Activated T-helper 2 cell treated with anti-CD3 and anti-CD28 coated beads, Interferon-gamma antibody, Interleukin-2, Interleukin-4, amounts not matched to agents 10 μg/mL and 5 μg/mL and 100 μg/mL, durations not matched to agents 14 hours and 24 hours and 36 hours (primary cell): ENCODE results near the gene ORAI1. TPM values are rescaled to one million over a fixed set of nuclear protein-coding genes. Genes with fewer than 3 reads are reported as not detected.

Source experiments
- DNase-seq: peaks from one replicate; pipeline ENCODE4 v3.0.0; 2021; ENCODE audit warnings: low spot score
- H3K27ac Mint-ChIP-seq: one replicate; pipeline ENCODE4 v1.8.0; 2021; ENCODE audit warnings: mixed read lengths
- H3K27me3 Mint-ChIP-seq: one replicate; pipeline ENCODE4 v1.8.0; 2021; ENCODE audit warnings: low read depth, mixed read lengths
- H3K36me3 Mint-ChIP-seq: one replicate; pipeline ENCODE4 v1.8.0; 2021; ENCODE audit warnings: low read depth, mixed read lengths
- H3K4me1 Mint-ChIP-seq: one replicate; pipeline ENCODE4 v1.8.0; 2021; ENCODE audit warnings: low read depth, mixed read lengths
- H3K4me3 Mint-ChIP-seq: one replicate; pipeline ENCODE4 v1.8.0; 2021; ENCODE audit warnings: low read depth, mild to moderate bottlenecking, moderate library complexity, mixed read lengths
- H3K9me3 Mint-ChIP-seq: one replicate; pipeline ENCODE4 v1.8.0; 2021; ENCODE audit warnings: mixed read lengths
- intact Hi-C: fragments of 100-400 bp; cut with micrococcal nuclease; formaldehyde crosslinking; loops from one replicate; pipeline ENCODE4 v1.15.1; 2023
- total RNA-seq: library from RNA; stranded (reverse); gene quantifications from 2 replicates; pipeline ENCODE4 v1.2.3, GENCODE V29; 2022

ORAI1 gene
- 47.6 and 52.6 TPM in 2 replicates for total RNA-seq

DNA sequence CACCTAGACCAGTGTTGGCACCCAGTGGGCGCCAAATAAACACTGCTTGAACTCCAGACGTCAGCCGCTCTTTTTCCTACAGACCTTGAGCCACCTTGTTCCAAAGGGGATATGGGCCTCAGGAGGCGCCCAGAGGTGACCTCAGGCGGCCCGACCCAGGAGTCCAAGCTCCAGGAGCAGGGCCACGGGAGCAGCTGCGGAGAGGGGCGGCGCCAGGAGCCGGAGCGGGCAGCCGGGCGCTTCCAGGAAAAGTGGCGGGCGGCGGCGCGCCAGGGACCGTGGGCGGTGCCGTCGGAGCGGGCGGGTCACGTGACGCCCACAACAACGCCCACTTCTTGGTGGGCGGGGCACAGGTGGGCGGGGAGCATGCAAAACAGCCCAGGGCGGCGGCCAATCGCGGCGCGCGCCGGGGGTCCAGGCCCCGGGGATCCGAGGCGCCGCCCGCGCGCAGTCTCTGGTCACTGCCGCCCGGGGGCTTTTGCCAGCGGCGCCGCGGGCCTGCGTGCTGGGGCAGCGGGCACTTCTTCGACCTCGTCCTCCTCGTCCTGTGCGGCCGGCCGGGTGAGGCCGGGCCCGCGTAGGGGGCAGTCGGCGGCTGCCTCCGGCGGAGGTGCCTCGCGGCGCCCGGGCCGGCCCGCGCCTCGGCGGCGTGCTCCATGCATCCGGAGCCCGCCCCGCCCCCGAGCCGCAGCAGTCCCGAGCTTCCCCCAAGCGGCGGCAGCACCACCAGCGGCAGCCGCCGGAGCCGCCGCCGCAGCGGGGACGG is at the start of gene ORAI1:
Gene ORAI1 (plus strand): TSS at position 444 of the 766 bp plus-strand sequence.
- Mint-ChIP-seq H3K9me3 (no peaks in the 10 kb centered on the region), H3K36me3 (peaks cover 32% of the 10 kb centered on the region), H3K4me3 (peak within 1 kb of the TSS; percentile 90), H3K4me1 (peaks cover 40% of the 10 kb centered on the region), H3K27me3 (no peaks in the 10 kb centered on the region), H3K27ac (peak within 1 kb of the TSS; percentile 90)
- DNase-seq, result peak; percentile 94
- intact Hi-C loops, result loop anchor here (1.0 to 5.0 kb wide), 5 partner anchors 61 to 274 kb away; partner anchors contain the start of genes ANAPC5 and RHOF

DNA sequence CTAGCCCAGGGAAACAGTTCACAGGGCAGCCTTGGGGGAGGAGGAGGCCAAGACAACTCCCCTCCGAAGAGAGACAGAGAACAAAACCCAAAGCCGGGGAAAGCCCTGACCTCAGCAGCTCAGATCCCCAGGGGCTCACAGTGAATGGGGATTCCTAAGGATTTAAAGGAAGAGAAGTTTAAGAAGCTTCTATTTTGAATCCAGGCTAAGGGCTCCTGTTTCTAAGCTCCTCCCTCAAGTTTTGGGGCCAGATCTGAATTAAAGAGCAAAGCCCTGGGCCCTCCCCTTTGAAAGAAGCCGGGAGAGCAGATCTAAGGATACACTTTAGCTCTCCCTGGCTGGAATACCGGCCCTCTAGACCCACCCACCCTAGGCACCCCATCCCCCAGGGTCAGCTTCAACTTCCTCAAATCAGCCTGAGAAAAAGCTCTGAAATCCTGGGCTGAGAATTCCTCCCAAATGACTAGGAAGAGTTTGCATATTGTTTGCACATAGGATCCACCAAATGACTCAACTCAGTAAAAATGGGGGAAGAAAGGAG is 49.4 kb upstream of the ORAI1 start:
- H3K4me1 Mint-ChIP-seq, result peaks cover 17% of the 10 kb centered on the region
- H3K9me3 Mint-ChIP-seq, result no peaks in the 10 kb centered on the region
- peaks cover 33% of the 10 kb centered on the region for H3K36me3 Mint-ChIP-seq
- no peak overlapping the region for H3K27ac Mint-ChIP-seq
- intact Hi-C loops, result no loop called here
- DNase-seq, result no peak
- H3K27me3 Mint-ChIP-seq, result no peaks in the 10 kb centered on the region
- H3K4me3 Mint-ChIP-seq, result peak overlapping the region; percentile 63

DNA sequence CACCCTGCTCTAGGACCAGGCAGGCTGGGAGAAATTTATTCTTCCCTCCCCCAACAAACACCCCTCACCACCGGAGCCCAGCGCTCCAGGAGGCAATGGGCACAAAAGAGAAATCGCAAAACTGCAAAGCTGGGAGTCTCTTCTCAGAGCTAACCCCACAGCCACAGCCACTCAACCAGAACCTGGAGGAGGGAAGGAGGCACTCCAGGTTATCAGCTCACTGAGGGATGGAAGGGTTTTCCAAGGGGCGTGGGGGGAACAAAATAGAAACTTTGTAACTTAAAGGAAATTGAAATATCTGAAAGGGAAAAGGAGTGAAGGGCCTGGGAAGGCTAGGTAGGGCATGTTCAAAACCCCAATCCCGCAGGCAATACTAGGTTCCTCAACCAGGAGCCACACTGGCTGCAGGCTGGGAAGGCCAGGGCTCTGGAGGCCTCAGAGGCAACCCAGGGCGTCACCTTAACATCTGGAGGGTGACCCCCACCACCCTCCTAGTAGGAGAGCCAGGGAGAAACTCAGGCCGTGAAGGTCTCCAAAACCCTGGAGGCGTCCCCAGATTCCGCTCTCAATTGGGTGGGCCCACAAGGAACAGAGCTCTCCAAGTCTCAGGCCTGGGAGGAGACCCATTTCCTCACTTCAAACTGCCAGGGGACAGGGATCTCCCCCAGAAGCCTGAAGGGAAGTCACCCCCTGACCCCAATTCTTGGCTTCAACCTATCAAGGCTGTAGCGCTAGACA is 48.7 kb upstream of the ORAI1 start:
- no peak for DNase-seq
- Mint-ChIP-seq H3K27me3 (no peaks in the 10 kb centered on the region), H3K36me3 (peaks cover 26% of the 10 kb centered on the region), H3K4me1 (peaks cover 23% of the 10 kb centered on the region), H3K9me3 (no peaks in the 10 kb centered on the region), H3K27ac (no peak overlapping the region), H3K4me3 (peak overlapping the region; percentile 63)
- intact Hi-C loops, result no loop called here

DNA sequence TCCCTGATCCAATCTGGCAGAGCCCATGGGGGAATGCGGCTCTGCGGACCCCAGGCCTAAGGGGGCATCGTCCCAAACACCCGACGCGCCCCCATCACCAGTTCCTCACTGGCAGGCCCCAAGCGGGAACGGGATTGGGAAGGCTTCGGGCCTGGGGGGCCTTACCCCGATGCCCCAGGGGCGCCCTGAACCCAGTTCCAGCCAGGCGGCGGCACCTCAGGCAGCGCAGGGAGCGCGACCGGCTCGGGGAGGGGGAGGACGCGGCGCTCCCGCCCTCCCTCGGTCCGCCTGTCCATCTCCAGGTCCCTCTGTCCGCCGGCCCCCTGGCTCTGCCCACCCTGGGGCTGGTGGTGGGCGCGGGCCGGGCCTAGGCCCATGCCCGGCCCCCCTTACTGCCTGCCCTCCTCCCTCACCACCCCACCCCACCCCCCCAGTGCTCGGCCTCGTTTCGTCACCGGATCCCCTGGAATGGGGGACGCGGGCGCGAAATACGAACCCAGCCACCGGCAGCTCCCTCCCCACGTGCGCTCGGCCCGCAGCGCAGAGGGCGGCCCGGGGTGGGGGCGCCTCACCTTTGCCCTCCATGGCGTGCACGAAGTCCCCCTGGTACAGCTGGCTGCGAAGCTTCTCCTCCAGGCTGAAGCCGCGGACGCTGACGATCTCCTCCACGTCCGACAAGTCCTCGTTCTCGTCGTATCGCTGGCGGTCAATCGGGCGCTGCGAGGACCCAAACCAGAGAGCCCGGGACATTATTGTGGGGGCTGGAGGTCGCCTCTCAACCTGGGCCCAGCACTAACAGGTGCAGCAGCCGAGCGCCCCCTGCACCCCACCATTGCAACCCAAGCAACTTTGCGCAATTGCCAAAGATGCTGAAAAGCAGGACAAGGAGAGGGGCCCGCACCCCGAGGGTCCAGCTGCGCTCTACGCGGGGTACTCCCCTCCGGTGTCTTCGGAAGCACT is 47.8 kb upstream of the ORAI1 start:
- H3K36me3 Mint-ChIP-seq, result peaks cover 26% of the 10 kb centered on the region
- no peaks in the 10 kb centered on the region for H3K9me3 Mint-ChIP-seq
- H3K4me1 Mint-ChIP-seq, result peaks cover 29% of the 10 kb centered on the region
- intact Hi-C loops, result loop anchor here (1.0 kb wide), 1 partner anchor 49 kb away; no protein-coding TSS in a partner anchor
- peak overlapping the region; percentile 76 for H3K4me3 Mint-ChIP-seq
- H3K27me3 Mint-ChIP-seq, result no peaks in the 10 kb centered on the region
- H3K27ac Mint-ChIP-seq, result peak overlapping the region; percentile 65
- DNase-seq, result no peak

DNA sequence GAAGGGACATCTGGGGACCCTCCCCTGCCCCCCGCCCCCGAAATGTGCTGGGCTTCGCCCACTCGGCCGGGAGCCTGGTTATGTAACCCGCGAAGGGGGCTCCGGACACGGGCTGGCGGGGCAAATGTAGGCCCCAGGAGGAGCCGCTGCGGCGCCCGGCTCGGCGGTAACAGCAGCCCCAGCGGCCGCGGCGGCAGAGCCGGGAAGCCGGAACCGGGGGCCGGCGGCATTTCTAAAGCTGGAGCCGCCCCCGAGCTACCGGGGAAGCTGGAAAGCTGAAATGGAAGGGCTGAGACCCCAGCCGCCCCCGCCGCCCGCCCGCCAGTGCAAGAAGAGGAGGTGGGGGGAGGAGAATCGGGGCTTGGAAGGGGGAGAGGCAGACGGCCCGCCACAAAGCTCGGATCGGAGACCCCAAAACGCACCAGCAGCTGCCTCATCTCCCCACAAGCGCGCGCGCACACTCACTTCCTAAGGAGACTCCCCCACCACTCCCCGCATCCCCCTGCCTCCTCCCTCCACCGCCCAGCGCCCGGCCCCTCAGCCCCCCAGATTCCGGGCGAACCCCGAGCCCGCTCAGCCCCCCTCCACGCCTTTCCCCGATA is 47.0 kb upstream of the ORAI1 start:
- DNase-seq, result peak; percentile 21
- intact Hi-C loops, result loop anchor here (1.0 kb wide), 1 partner anchor 48 kb away; no protein-coding TSS in a partner anchor
- peaks cover 31% of the 10 kb centered on the region for H3K4me1 Mint-ChIP-seq

DNA sequence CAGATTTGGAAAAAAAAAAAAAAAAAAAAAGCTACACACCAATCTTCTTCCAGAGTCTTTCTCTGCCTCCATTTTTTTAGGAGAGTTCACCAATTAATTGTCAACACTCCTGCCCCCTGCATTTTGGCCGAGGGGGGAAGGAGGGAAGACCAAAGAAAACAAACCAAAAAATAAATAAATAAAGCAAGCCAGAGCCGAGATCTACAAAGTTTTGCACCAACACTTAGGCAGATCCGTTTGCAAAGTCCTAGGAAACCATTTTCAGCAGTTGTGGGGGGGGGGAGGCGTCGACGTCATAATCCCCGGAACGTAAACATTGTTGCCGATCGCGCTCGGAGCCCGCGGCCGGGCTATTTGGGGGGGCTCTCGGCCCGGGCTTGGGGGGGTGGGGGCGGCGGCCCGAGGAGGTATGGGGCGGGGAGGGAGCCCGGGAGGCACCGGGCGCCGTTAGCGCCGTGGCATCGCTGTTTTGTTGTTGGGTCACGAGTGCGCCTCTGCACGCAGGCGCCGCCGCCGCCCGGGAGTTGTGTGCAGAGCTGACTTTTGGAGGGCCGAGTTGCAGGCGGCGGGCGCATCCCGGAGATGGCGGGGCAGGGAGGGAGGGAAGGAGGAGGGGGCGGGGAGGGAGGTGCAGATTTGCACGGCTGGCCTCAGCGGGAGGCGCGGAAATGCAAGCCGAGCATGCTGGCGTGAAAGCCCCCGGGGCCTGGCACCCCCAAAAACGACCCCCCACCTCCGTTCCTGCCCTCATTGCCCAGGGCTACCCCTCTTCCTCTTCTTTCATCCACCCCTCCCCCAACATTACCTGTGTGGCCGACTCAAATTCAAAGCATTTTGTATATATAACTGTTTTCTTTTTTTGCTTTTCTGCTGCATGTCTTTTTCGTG is 46.1 kb upstream of the ORAI1 start:
- intact Hi-C loops, result loop anchor here (1.0 to 5.0 kb wide), 3 partner anchors 10 to 47 kb away; no protein-coding TSS in a partner anchor
- H3K9me3 Mint-ChIP-seq, result no peaks in the 10 kb centered on the region
- no peaks in the 10 kb centered on the region for H3K27me3 Mint-ChIP-seq
- H3K4me1 Mint-ChIP-seq, result peaks cover 31% of the 10 kb centered on the region
- peak overlapping the region; percentile 99 for H3K27ac Mint-ChIP-seq
- peak overlapping the region; percentile 98 for H3K4me3 Mint-ChIP-seq
- DNase-seq, result peak; percentile 70
- peaks cover 13% of the 10 kb centered on the region for H3K36me3 Mint-ChIP-seq

More for the DNA sequence above, 47.0 kb upstream of the ORAI1 start:
- H3K27ac Mint-ChIP-seq, result peak overlapping the region; percentile 99
- H3K9me3 Mint-ChIP-seq, result no peaks in the 10 kb centered on the region
- no peaks in the 10 kb centered on the region for H3K27me3 Mint-ChIP-seq
- peaks cover 19% of the 10 kb centered on the region for H3K36me3 Mint-ChIP-seq
- H3K4me3 Mint-ChIP-seq, result peak overlapping the region; percentile 98

DNA sequence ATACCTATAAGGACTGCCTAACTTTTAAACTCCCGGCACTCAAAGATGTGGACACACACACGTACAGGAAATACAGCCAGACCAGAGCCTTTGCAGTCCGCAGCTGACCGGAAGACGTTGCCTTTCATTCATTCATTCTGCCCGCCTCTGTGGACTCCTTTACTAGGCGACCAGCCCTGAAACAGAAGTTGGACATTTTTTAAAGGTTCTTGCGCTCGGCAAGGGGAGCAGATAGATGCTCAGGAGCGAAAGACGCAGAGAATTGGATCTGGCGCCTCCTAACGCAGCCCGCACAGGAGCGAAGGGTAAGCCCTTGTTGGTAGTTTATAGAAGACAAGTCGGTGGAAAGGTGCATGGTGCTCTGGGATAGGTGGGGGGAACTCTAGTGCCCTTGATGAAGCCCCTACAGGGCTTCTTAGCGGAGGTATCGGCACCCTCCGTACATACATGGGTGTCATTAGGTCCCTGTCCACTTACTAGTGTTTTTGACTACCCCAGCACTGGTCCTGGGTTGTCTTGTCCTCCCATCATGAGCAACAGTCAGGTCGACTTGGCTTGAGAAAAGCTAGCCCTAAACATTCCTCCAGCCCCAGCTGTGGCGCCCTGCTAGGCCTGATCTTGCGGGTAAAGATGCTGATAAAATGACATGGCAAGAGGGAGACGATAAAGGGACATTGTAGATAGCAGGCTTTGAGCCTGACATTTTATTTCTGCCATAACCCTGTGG is 45.2 kb upstream of the ORAI1 start, which contains the start of gene KDM2B:
Gene KDM2B (minus strand): TSS at position 65 of the 727 bp plus-strand sequence. CDS start 112 bp downstream, outside the sequence.
- H3K4me1 Mint-ChIP-seq, result peaks cover 35% of the 10 kb centered on the region
- intact Hi-C loops, result loop anchor here (1.0 to 5.0 kb wide), 2 partner anchors 9 to 44 kb away; no protein-coding TSS in a partner anchor

DNA sequence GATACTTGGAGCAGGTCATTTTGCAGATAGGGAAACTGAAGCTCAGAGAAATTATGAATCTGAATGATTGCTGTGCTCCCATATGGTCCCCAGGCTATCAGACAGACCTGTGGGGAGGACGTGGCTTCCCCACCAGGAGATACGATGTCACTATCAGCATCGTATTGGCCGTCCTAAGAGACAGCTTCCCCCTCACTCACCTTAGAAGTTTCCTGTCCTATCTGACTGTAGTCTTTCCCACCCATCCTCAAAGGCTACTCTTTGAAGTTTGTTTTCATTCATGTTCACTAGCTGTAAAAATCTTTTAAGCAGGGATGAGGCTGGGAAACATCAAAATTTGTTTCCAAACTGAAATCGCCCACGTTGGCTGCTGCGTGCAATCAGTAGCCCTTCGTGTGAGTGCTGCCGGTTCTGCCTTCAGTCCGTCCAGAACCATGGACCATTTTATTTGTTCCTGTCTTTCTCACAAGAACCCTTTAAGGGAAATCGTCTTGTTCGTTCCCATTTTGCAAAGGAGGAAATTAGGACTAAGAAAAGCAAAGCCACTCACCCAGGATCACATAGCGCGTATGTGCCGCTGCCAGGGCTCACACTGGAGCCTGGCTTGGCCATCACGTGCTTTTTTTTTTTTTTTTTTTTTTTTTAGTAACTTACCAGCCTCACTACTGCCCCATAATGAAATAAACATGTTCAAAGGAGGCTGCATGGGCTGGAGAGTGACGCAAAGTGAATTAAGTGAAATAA is 44.5 kb upstream of the ORAI1 start:
- Mint-ChIP-seq H3K9me3 (no peaks in the 10 kb centered on the region), H3K4me1 (peaks cover 36% of the 10 kb centered on the region), H3K4me3 (peak overlapping the region; percentile 98), H3K36me3 (peaks cover 6% of the 10 kb centered on the region), H3K27me3 (no peaks in the 10 kb centered on the region), H3K27ac (peak overlapping the region; percentile 99)
- intact Hi-C loops, result loop anchor here (2.0 to 5.0 kb wide), 2 partner anchors 33 to 45 kb away; no protein-coding TSS in a partner anchor
- no peak for DNase-seq

More for the DNA sequence above, 45.2 kb upstream of the ORAI1 start, which contains the start of gene KDM2B:
- H3K4me3 Mint-ChIP-seq, result peak within 1 kb of the TSS; percentile 98
- peak within 1 kb of the TSS; percentile 99 for H3K27ac Mint-ChIP-seq
- H3K36me3 Mint-ChIP-seq, result peaks cover 7% of the 10 kb centered on the region
- peak; percentile 28 for DNase-seq
- no peaks in the 10 kb centered on the region for H3K9me3 Mint-ChIP-seq
- no peaks in the 10 kb centered on the region for H3K27me3 Mint-ChIP-seq

DNA sequence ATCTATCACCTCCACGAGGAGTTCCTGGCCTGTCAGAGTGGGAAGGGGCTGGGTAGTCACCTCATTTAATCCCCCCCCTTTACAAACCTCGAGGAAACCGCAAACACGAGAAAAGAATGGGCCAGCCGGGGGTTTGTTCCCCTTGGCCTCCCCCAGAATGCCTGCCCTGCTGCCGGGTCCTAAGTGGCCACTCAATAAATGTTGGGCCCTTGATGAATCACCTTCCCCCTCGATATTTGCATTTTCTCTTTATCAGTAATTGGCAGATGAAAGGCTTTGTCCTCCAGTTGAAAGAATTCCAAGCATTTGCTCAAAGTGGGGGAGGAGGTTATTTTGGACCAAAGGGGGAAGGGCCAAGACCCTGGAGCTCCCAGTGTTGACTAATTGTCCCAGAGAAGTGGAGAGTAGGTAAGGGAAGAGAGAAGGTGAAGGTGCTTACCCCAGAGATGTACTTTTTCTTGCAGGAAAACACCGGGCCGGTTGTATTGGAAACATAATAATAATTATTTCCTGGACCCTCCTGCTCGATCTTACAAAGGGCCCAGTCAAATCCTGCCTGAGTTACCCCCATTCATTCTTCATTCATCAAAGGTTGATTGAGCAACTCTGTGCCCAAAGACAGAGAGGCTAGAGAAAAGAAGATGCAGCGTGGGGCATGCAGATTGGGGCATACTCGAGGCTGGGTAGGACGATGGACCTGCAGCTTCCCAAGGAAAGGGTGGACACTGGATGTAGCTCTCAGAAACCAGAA is 43.6 kb upstream of the ORAI1 start:
- intact Hi-C loops, result loop anchor here (2.0 to 5.0 kb wide), 2 partner anchors 32 to 45 kb away; no protein-coding TSS in a partner anchor
- H3K27me3 Mint-ChIP-seq, result no peaks in the 10 kb centered on the region
- peaks cover 3% of the 10 kb centered on the region for H3K36me3 Mint-ChIP-seq
- H3K4me1 Mint-ChIP-seq, result peaks cover 31% of the 10 kb centered on the region
- no peak for DNase-seq
- H3K27ac Mint-ChIP-seq, result peak overlapping the region; percentile 42
- peak overlapping the region; percentile 98 for H3K4me3 Mint-ChIP-seq
- no peaks in the 10 kb centered on the region for H3K9me3 Mint-ChIP-seq
